ENCODE results near the gene ODF4.
"Not testable (repeated sequence)": the region's sequence is repeated elsewhere in the genome, so short reads cannot be mapped to it uniquely, and the experiment has no call there.

Gene ODF4

DNA sequence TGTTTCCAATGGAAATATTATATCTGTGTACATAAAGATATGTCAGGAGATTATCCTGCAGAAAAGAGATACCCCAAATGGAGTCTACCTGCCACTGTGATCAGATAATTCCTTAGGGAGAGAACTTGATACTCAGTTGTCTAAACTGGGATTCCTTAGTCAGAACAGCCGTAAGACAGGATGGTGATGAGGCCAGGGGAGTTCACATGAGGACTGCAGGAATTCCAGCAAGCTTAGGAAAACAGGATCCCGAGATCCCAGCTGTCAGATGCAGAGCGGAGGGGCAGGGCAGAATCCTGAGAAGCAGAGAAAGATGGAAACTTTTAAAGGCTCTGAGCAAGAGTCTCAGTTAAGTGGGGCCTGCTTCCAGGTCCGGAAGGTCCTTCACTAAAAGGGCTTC is 32.1 kb downstream of the ODF4 start:
- no peak for DNase-seq

- no peak for DNase-seq
These were observed 32.8 kb downstream of the ODF4 start for GRCh38 chr17:8372422-8372821.

DNA sequence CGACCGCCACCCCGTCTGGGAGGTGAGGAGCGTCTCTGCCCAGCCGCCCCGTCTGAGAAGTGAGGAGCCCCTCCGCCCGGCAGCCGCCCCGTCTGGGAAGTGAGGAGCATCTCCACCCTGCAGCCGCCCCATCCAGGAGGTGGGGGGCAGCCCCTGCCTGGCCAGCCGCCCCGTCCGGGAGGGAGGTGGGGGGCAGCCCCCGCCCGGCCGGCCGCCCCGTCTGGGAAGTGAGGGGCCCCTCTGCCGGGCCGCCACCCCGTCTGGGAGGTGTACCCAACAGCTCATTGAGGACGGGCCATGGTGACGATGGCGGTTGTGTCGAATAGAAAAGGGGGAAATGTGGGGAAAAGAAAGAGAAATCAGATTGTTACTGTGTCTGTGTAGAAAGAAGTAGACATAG is 34.2 kb downstream of the ODF4 start:
- not testable (repeated sequence) for DNase-seq

DNA sequence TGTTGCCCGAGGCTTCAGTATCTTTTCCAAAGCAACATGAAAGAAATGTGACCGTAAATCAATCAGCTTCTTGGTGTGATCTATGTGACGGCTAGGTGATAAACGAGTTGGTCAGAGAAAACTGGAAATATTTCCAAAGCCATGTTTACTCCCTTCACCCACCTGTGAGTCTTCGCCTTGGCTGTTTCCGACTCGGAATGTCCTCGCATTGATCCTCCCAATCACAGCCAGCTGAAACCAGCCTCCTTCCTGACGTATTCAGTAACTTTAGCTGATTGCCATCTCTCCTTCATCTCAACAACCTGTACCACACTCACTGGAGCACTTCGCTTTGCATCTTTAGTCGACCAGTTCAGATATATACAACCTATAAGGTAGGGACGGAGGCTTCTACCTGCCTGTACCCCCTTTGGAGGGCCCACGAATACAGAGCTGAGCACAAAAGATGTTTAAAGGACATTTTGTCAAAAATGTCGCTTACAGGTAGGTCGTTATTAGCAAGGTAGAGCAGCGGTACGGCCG is 36.2 kb downstream of the ODF4 start:
- no peak for DNase-seq

- DNase-seq = peak; percentile 94
These were observed 36.8 kb downstream of the ODF4 start, which contains the start of gene KRABD2 for GRCh38 chr17:8376271-8377067. Gene KRABD2, minus strand, starts transcription at chr17:8376704.

- no peak for DNase-seq
These were observed 37.8 kb downstream of the ODF4 start for GRCh38 chr17:8377422-8377821.

DNA sequence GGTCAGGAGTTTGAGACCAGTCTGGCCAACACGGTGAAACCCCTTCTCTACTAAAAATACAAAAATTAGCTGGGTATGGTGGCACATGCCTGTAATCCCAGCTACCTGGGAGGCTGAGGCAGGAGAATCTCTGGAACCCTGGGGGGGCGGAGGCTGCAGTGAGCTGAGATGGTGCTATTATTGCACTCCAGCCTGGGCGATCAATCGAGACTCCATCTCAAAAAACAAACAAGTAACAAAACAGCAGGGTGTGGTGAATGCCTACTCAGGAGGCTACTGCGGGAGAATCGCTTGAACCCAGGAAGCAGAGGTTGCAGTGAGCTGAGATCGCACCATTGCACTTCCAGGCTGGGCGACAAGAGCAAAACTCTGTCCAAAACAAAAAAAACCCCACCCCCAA is 38.5 kb downstream of the ODF4 start:
- not testable (repeated sequence) for DNase-seq

DNA sequence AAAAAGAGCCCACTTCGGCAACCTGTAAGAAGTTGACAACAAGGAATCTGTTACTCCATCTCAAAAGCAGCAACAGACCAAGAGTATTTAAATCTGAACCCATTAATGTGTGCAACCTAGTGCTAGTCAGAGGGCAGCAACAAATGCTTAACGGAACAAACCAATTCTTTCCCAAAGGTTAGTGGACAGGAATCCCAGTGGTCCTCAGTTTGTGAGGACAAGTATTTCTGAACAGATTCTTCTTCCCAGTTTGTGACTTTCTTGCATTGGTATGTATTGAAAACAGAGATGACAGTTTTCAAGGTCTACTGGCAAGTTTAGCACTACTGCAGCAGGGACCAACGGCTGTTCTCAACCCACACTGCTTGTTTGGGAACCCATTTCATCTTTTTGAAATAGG is 40.4 kb downstream of the ODF4 start:
- DNase-seq = no peak

DNA sequence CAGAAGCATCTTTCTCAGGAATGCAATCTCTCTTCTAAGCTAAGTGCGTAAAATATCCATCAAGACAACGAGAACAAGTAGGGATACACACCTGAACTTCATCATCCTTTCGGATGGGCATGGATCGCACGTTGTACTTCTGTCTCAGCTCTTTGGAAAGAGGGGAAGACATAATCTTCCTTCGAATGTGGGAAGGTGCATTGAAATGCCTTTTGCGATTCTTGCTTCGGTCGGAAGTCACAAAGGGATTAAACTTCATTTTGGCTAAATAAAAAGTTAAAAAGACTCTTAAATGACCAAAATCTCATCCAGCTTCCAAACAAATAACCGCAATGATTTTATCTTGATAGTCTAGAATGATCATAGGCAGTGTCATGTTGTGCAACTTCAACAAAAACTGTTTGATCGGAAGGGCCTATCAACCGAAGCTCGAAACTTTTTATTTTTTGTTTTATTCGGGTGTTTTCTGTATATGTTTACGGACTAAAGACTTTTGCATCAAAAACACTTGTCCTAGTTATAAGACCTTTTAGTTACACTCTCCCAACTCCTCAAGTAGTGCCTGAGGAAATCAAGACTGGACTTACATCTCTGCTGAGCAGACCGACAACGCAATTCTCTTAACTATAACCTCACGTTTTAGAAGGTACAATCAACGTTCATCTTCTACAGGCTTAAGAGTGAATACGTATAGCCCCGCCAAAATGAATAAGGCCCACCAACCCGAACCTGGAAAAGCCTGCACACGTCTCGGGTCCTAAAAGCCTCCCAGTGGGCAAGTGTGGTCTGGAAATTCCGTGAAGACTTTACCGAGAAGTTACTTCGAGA is 42.6 kb downstream of the ODF4 start:
- DNase-seq = no peak

DNA sequence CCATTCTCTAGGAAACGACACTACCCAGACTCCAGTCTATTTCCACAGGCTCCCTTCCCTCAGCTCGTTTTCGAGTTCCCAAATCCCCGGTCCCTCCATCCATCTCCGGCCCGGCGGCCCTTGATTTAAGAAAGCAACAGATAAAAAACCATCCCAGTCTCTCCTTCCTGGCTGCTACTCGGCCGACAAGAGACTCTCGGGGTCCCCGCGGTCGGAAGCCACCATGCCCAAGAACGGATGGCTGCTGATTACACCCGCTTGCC is 43.2 kb downstream of the ODF4 start:
- DNase-seq = no peak

- peak; percentile 97 for DNase-seq
These were observed 43.6 kb downstream of the ODF4 start, which contains the start of gene RPL26 for GRCh38 chr17:8383143-8383822. Gene RPL26, minus strand, starts transcription at chr17:8383193. Its CDS starts 883 bp downstream, at chr17:8382310.

- DNase-seq = no peak
These were observed 45.2 kb downstream of the ODF4 start for GRCh38 chr17:8384801-8385378.

DNA sequence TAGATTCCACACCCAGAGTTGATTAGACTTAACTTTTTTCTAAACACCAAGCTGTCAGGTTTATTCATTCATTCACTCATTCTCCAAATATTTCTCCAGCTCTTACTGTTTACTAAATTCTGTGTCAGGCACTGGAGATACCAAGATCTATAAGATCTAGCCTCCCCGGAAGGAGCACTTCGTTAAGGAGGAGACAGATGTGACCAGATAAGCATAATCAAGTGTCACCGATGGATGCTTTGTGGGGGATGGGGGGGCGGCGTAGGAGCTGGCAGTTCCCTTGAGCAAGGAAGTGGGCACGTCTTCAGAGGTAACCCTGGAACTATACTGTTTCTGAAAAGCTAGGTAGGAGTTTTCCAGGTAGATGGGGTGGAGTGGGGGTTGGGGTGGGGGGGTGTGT is 47.2 kb downstream of the ODF4 start:
- no peak for DNase-seq

GRCh38 chr17:8387914-8388651 is 48.4 kb downstream of the ODF4 start:
- DNase-seq = no peak

GRCh38 chr17:8391711-8392110 is 52.1 kb downstream of the ODF4 start:
- DNase-seq = no peak

DNA sequence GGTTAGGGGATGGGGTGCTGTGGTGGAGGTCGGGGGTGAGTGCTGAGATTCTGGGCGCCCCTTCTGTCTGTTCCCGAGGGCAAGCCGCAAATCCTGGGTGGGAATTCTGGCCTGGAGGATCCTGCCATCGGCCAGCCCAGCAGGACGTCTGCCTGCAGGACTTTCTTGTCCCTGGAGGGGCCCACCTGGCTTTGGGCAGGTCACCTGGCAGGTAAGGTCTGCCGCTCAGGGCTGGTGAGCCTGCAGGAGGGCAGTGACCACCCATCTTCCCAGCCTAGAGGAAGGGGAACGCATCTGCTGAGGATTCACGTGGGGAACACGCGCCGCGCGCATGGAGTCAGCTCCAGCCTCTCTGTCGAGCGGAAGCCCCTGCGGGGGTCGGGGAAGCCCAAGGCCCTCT is 52.6 kb downstream of the ODF4 start:
- DNase-seq = no peak

GRCh38 chr17:8392674-8393469 is 53.2 kb downstream of the ODF4 start:
- no peak for DNase-seq

DNA sequence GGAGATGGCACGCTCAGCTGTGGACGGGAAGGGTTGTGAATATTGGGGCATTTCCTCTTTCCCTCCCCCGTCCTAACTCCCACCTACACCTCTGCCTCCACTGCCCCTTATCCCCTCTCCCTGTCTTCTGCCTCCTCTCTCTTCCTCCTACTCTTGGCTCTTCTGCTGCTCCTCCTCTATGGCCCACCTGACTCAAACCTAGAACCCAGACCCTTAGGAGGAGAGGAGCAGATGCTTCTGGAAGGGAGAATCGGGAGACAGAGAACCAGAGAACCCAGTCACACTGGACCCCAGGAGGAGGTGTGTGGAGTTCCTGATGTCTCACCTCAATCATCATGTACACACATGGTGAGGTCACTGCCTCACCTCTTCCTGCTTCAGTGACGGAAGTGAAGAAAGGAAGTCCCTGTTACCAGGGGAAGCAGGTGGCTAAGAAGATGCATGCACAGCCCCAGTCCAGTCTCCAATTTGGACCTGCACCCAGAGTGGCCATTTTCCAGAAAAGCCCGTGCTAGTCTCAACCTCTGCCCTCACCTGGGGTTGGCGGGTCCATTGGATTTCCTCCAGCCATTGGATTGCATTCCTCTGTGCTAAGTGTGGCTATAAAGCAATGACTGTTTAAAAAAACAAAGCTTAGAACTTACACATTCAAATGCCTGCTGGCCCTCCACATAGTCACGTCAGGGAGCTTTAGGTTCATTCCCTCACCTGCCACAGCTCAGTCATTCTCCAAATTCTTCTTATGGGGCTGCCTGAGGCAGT is 54.0 kb downstream of the ODF4 start:
- DNase-seq = no peak

DNA sequence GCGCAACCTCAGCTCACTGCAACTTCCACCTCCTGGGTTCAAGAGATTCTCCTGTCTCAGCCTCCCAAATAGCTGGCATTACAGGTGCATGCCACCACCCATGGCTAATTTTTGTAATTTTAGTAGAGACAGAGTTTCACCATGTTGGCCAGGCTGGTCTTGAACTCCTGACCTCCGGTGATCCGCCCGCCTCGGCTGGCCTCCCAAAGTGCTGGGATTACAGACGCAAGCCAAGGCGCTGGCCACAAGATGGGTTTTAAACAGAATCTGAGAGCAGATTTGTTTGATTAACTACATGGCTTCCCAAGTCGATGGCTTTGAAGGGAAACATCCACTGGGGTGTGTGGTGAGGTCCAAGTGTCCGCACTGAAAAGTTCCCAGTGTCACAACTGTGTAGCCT is 54.9 kb downstream of the ODF4 start:
- DNase-seq = not testable (repeated sequence)
